ENCODE measurements around the gene MYO19.

MYO19 gene

GRCh38 chr17:36481829-36482228 is 52.8 kb downstream of the MYO19 start:
- H3K4me1 ChIP-seq (ENCODE audit: control insufficient read depth in 1 of 2, insufficient read depth in 2 of 2, low read length in 2 of 2) = peaks cover 14 to 15% of the 10 kb centered on the region in 2 experiments
- H3K23ac ChIP-seq (ENCODE audit: low read length) = no peak overlapping the region
- no peak overlapping the region for H2AFZ ChIP-seq (ENCODE audit: insufficient read depth, low read length, poor library complexity)
- DNase-seq = no peak
- H4K8ac ChIP-seq (ENCODE audit: low read depth, low read length) = no peak overlapping the region
- no peaks in the 10 kb centered on the region for H3K79me2 ChIP-seq (ENCODE audit: control insufficient read depth, insufficient read depth, low read length, poor library complexity)
- H3K79me1 ChIP-seq (ENCODE audit: low read length) = peaks cover 6% of the 10 kb centered on the region
- no peak overlapping the region for H2AK5ac ChIP-seq (ENCODE audit: low read length)
- no peak overlapping the region for H4K91ac ChIP-seq (ENCODE audit: low read depth, low read length)
- H3K4me2 ChIP-seq (ENCODE audit: low read length) = no peak overlapping the region
- H2BK12ac ChIP-seq (ENCODE audit: low read length) = no peak overlapping the region
- H3K9me3 ChIP-seq (ENCODE audit: insufficient read depth, low read depth, low read length) = peaks cover 1% of the 10 kb centered on the region
- 100% methylated on average over 1 of the region's 7 CpGs for WGBS (ENCODE audit: extremely low coverage, insufficient coverage, insufficient read length)
- no peak overlapping the region for H2BK120ac ChIP-seq (ENCODE audit: insufficient read depth, low read length, poor library complexity)
- no peak overlapping the region for H4K12ac ChIP-seq (ENCODE audit: low read depth, low read length)
- H3K18ac ChIP-seq (ENCODE audit: low read length) = no peak overlapping the region
- no peak overlapping the region for H3K27ac ChIP-seq (ENCODE audit: low read depth, low read length)
- H3K14ac ChIP-seq (ENCODE audit: low read length) = no peak overlapping the region
- no peak overlapping the region for H2BK5ac ChIP-seq (ENCODE audit: low read depth, low read length, poor library complexity)
- H3K36me3 ChIP-seq (ENCODE audit: control insufficient read depth in 1 of 2, insufficient read depth in 2 of 2, low read length in 2 of 2) = no peaks in the 10 kb centered on the region
- no peak overlapping the region for H3K9ac ChIP-seq (ENCODE audit: low read length)
- H3K27me3 ChIP-seq (ENCODE audit: insufficient read depth, low read length) = no peaks in the 10 kb centered on the region
- H3K4me3 ChIP-seq (ENCODE audit: low read depth, low read length) = no peak overlapping the region
- H3K4ac ChIP-seq (ENCODE audit: low read depth, low read length) = no peak overlapping the region

GRCh38 chr17:36475346-36475970 is 59.2 kb downstream of the MYO19 start:
- no CpG with 5 or more reads among the region's 4 CpGs for WGBS (ENCODE audit: extremely low coverage, insufficient coverage, insufficient read length)
- H3K79me2 ChIP-seq (ENCODE audit: control insufficient read depth, insufficient read depth, low read length, poor library complexity) = no peaks in the 10 kb centered on the region

GRCh38 chr17:36474571-36474970 is 60.1 kb downstream of the MYO19 start:
- Histone ChIP-seq H3K4me3 (ENCODE audit: low read depth, low read length) (no peak overlapping the region), H3K23ac (ENCODE audit: low read length) (no peak overlapping the region), H3K9ac (ENCODE audit: low read length) (no peak overlapping the region), H3K4me2 (ENCODE audit: low read length) (no peak overlapping the region), H3K18ac (ENCODE audit: low read length) (no peak overlapping the region), H3K36me3 (ENCODE audit: control insufficient read depth in 1 of 2, insufficient read depth in 2 of 2, low read length in 2 of 2) (no peaks in the 10 kb centered on the region), H3K27ac (ENCODE audit: low read depth, low read length) (no peak overlapping the region), H3K4me1 (ENCODE audit: control insufficient read depth in 1 of 2, insufficient read depth in 2 of 2, low read length in 2 of 2) (peaks cover 3 to 11% of the 10 kb centered on the region in 2 experiments), H3K79me1 (ENCODE audit: low read length) (no peaks in the 10 kb centered on the region), H2AK5ac (ENCODE audit: low read length) (no peak overlapping the region), H3K9me3 (ENCODE audit: insufficient read depth, low read depth, low read length) (no peaks in the 10 kb centered on the region), H4K8ac (ENCODE audit: low read depth, low read length) (no peak overlapping the region), H2AFZ (ENCODE audit: insufficient read depth, low read length, poor library complexity) (no peak overlapping the region), H2BK12ac (ENCODE audit: low read length) (no peak overlapping the region), H2BK120ac (ENCODE audit: insufficient read depth, low read length, poor library complexity) (no peak overlapping the region), H4K91ac (ENCODE audit: low read depth, low read length) (no peak overlapping the region), H3K14ac (ENCODE audit: low read length) (no peak overlapping the region), H2BK5ac (ENCODE audit: low read depth, low read length, poor library complexity) (no peak overlapping the region), H3K4ac (ENCODE audit: low read depth, low read length) (no peak overlapping the region), H4K12ac (ENCODE audit: low read depth, low read length) (no peak overlapping the region), H3K79me2 (ENCODE audit: control insufficient read depth, insufficient read depth, low read length, poor library complexity) (no peaks in the 10 kb centered on the region), H3K27me3 (ENCODE audit: insufficient read depth, low read length) (peaks cover 3% of the 10 kb centered on the region)
- WGBS (ENCODE audit: extremely low coverage, insufficient coverage, insufficient read length) = no CpG with 5 or more reads among the region's 7 CpGs
- DNase-seq = no peak

More at GRCh38 chr17:36475346-36475970, 59.2 kb downstream of the MYO19 start:
- H3K27ac ChIP-seq (ENCODE audit: low read depth, low read length) = no peak overlapping the region
- no peak overlapping the region for H2AFZ ChIP-seq (ENCODE audit: insufficient read depth, low read length, poor library complexity)
- no peak overlapping the region for H3K4me3 ChIP-seq (ENCODE audit: low read depth, low read length)
- H3K4me2 ChIP-seq (ENCODE audit: low read length) = no peak overlapping the region
- peaks cover 3 to 11% of the 10 kb centered on the region in 2 experiments for H3K4me1 ChIP-seq (ENCODE audit: control insufficient read depth in 1 of 2, insufficient read depth in 2 of 2, low read length in 2 of 2)
- no peak for DNase-seq
- no peak overlapping the region for H3K4ac ChIP-seq (ENCODE audit: low read depth, low read length)
- H4K12ac ChIP-seq (ENCODE audit: low read depth, low read length) = no peak overlapping the region
- no peak overlapping the region for H2BK120ac ChIP-seq (ENCODE audit: insufficient read depth, low read length, poor library complexity)
- no peaks in the 10 kb centered on the region for H3K9me3 ChIP-seq (ENCODE audit: insufficient read depth, low read depth, low read length)
- no peak overlapping the region for H3K18ac ChIP-seq (ENCODE audit: low read length)
- no peak overlapping the region for H2BK12ac ChIP-seq (ENCODE audit: low read length)
- H3K14ac ChIP-seq (ENCODE audit: low read length) = no peak overlapping the region
- peak overlapping the region; percentile 0 for H3K9ac ChIP-seq (ENCODE audit: low read length)
- no peak overlapping the region for H2AK5ac ChIP-seq (ENCODE audit: low read length)
- H4K91ac ChIP-seq (ENCODE audit: low read depth, low read length) = no peak overlapping the region
- peaks cover 1% of the 10 kb centered on the region for H3K27me3 ChIP-seq (ENCODE audit: insufficient read depth, low read length)
- H3K79me1 ChIP-seq (ENCODE audit: low read length) = no peaks in the 10 kb centered on the region
- H3K23ac ChIP-seq (ENCODE audit: low read length) = no peak overlapping the region
- no peaks in the 10 kb centered on the region for H3K36me3 ChIP-seq (ENCODE audit: control insufficient read depth in 1 of 2, insufficient read depth in 2 of 2, low read length in 2 of 2)
- H4K8ac ChIP-seq (ENCODE audit: low read depth, low read length) = no peak overlapping the region
- H2BK5ac ChIP-seq (ENCODE audit: low read depth, low read length, poor library complexity) = no peak overlapping the region

- no peak overlapping the region for H3K4ac ChIP-seq (ENCODE audit: low read depth, low read length)
- no peaks in the 10 kb centered on the region for H3K79me1 ChIP-seq (ENCODE audit: low read length)
- no peak overlapping the region for H2BK12ac ChIP-seq (ENCODE audit: low read length)
- no peak overlapping the region for H3K9ac ChIP-seq (ENCODE audit: low read length)
- H3K23ac ChIP-seq (ENCODE audit: low read length) = no peak overlapping the region
- no peak overlapping the region for H3K18ac ChIP-seq (ENCODE audit: low read length)
- peaks cover 3 to 7% of the 10 kb centered on the region in 2 experiments for H3K4me1 ChIP-seq (ENCODE audit: control insufficient read depth in 1 of 2, insufficient read depth in 2 of 2, low read length in 2 of 2)
- H3K14ac ChIP-seq (ENCODE audit: low read length) = no peak overlapping the region
- no peak overlapping the region for H2BK120ac ChIP-seq (ENCODE audit: insufficient read depth, low read length, poor library complexity)
- peaks cover 3% of the 10 kb centered on the region for H3K27me3 ChIP-seq (ENCODE audit: insufficient read depth, low read length)
- no peak overlapping the region for H2AFZ ChIP-seq (ENCODE audit: insufficient read depth, low read length, poor library complexity)
- H3K9me3 ChIP-seq (ENCODE audit: insufficient read depth, low read depth, low read length) = no peaks in the 10 kb centered on the region
- no peaks in the 10 kb centered on the region for H3K36me3 ChIP-seq (ENCODE audit: control insufficient read depth in 1 of 2, insufficient read depth in 2 of 2, low read length in 2 of 2)
- no peak overlapping the region for H3K27ac ChIP-seq (ENCODE audit: low read depth, low read length)
- H3K79me2 ChIP-seq (ENCODE audit: control insufficient read depth, insufficient read depth, low read length, poor library complexity) = no peaks in the 10 kb centered on the region
- H2BK5ac ChIP-seq (ENCODE audit: low read depth, low read length, poor library complexity) = no peak overlapping the region
- no peak for DNase-seq
- no peak overlapping the region for H3K4me2 ChIP-seq (ENCODE audit: low read length)
- no peak overlapping the region for H4K91ac ChIP-seq (ENCODE audit: low read depth, low read length)
- H2AK5ac ChIP-seq (ENCODE audit: low read length) = no peak overlapping the region
- H3K4me3 ChIP-seq (ENCODE audit: low read depth, low read length) = no peak overlapping the region
- H4K12ac ChIP-seq (ENCODE audit: low read depth, low read length) = no peak overlapping the region
- no peak overlapping the region for H4K8ac ChIP-seq (ENCODE audit: low read depth, low read length)
Measured at GRCh38 chr17:36470499-36470898, 64.2 kb downstream of the MYO19 start.

Measured in trophoblast cell (in vitro differentiated cells and primary cell).